ENCODE results near the gene NAA30.

Gene NAA30

DNA sequence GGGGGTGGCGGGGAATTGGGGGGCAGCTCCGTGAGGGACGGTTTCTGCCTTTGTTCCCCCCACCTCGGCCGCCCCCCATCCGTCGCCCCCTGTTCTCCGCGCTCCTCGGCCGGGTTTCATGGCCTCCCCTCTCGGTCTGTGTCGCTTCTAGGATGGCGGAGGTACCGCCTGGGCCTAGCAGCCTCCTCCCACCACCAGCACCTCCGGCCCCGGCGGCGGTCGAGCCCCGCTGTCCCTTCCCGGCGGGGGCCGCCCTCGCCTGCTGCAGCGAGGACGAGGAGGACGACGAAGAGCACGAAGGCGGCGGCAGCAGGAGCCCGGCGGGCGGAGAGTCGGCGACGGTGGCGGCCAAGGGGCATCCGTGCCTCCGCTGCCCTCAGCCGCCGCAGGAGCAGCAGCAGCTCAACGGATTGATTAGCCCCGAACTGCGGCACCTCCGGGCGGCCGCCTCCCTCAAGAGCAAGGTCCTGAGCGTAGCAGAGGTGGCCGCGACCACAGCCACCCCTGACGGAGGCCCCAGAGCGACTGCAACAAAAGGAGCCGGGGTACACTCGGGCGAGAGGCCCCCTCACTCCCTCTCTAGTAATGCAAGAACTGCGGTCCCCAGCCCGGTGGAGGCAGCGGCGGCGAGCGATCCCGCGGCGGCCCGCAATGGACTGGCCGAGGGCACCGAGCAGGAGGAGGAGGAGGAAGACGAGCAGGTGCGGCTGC is 575 bp downstream of the NAA30 start:
- no peak for DNase-seq (ENCODE audit: low read depth, low spot score)
- H3K4me3 ChIP-seq (ENCODE audit: low read length), result peak overlapping the region; percentile 73

- no peak for DNase-seq (ENCODE audit: low read depth, low spot score)
- peak overlapping the region; percentile 73 for H3K4me3 ChIP-seq (ENCODE audit: low read length)
Measured at GRCh38 chr14:57391517-57392195, 1.3 kb downstream of the NAA30 start.

DNA sequence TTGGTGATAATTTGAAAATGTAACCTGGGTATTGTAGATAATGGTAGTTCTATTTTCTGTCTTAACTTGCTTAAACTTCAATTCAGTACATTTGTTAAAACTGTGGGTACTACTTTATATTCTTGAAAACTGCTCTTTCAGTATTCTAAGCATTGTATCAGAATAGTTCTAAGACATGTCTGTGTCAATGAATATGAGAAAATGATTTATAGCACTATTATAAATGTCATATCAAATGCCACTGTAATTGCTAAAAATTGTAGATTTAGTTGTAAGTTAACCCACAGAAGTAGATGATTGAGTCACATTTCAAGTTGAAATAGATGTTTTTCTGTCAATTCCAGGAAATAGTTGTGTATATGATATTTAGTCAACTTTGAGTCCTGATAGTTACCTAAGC is 2.4 kb downstream of the NAA30 start:
- no peak overlapping the region for H3K4me3 ChIP-seq (ENCODE audit: low read length)
- no peak for DNase-seq (ENCODE audit: low read depth, low spot score)

GRCh38 chr14:57400556-57401494 is 10.4 kb downstream of the NAA30 start:
- no peak for DNase-seq (ENCODE audit: low read depth, low spot score)

GRCh38 chr14:57401501-57401900 is 11.1 kb downstream of the NAA30 start:
- no peak for DNase-seq (ENCODE audit: low read depth, low spot score)
- H3K4me3 ChIP-seq (ENCODE audit: low read length), result no peak overlapping the region

More at GRCh38 chr14:57400556-57401494, 10.4 kb downstream of the NAA30 start:
- no peak overlapping the region for H3K4me3 ChIP-seq (ENCODE audit: low read length)

DNA sequence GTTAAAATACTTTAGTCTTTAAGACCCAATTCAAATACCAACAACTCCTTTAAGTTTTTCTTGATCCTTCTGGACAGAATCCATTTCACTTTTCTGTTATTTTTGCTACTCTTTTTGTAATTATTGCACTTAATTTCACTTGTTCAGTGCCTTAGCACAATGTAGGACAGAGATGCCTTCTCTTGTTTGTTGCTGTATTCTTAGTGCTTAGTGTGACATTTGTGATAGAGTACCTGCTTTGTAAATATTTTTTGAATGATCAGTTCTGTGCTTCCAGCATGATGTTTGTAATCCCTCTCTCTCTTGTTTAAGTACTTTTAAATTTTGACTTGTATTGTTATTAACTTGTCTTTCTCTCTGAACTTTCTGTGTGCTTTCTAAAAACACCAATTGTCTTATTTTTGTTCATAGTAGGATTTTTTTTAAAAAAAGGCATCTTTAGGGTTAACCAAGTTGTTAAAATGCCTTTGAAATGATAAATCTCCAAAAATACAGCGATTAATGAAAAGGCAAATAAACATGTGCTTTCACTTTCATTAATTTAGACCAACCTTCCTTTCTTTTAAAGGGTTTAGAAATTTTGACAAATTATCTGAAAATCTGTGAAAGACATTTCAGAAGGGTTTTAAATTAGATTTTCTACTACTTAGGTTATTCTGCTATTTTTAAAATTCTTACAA is 11.9 kb downstream of the NAA30 start:
- H3K4me3 ChIP-seq (ENCODE audit: low read length), result no peak overlapping the region
- DNase-seq (ENCODE audit: low read depth, low spot score), result no peak

DNA sequence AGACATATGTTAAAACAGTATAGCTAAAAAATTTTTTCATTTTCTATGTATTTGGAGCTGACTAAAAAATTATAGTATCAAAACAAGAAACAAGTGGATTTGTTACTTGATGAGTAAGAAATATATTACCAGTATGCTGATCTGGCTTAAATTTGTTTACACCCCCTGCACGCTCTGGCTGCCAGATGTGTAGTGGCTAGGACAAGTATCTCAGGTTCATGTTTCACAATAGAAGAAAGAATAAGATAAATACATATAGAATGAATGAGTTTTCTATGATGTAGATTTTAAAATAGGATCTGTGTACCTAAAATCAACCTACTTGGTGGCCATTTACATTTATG is 13.1 kb downstream of the NAA30 start:
- DNase-seq (ENCODE audit: low read depth, low spot score), result no peak
- H3K4me3 ChIP-seq (ENCODE audit: low read length), result no peak overlapping the region

DNA sequence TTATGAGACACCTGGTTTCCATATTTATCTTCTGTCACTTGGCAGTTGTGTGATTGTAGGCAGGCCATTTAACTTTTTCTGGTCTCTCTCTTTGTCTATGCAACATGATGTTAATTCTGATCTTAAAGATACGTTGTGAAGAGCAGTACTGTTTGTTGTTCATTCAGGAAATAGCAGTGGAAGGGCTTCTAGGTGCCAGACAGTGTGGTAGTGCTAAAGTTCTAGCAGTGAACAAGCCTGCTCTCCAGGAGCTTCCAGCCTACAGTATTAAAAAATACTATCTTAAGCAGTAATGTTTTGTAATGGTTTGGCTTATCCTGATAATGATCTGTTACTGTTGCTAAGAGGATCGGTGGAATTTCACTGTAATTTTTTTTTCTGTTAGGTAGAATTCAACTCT is 15.2 kb downstream of the NAA30 start:
- no peak overlapping the region for H3K4me3 ChIP-seq (ENCODE audit: low read length)
- no peak for DNase-seq (ENCODE audit: low read depth, low spot score)

DNA sequence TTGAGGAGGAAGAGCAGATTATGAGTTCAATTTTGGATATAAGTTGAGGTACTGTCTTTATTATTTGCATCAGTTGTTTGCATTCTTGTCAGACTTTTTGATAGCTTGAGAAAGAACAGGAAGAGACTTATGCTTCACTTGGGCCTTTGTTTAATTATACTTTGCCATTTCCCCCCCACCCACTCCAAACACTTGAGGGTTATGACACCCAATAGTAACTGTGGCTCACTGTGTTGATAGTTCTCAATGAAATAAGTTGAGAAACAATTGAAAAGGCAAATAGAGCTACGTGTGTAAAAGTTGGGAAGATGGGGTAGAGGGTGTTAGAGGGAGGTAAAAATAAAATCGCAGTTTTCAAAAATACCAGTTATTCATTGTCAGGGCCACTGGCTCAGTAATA is 17.7 kb downstream of the NAA30 start:
- no peak for DNase-seq (ENCODE audit: low read depth, low spot score)
- no peak overlapping the region for H3K4me3 ChIP-seq (ENCODE audit: low read length)

- no peak for DNase-seq (ENCODE audit: low read depth, low spot score)
- H3K4me3 ChIP-seq (ENCODE audit: low read length), result no peak overlapping the region
Measured at GRCh38 chr14:57408634-57409033, 18.2 kb downstream of the NAA30 start.

- no peak for DNase-seq (ENCODE audit: low read depth, low spot score)
- no peak overlapping the region for H3K4me3 ChIP-seq (ENCODE audit: low read length)
Measured at GRCh38 chr14:57412341-57412740, 22.0 kb downstream of the NAA30 start.

GRCh38 chr14:57413849-57414248 is 23.5 kb downstream of the NAA30 start:
- no peak for DNase-seq (ENCODE audit: low read depth, low spot score)
- H3K4me3 ChIP-seq (ENCODE audit: low read length), result no peak overlapping the region

DNA sequence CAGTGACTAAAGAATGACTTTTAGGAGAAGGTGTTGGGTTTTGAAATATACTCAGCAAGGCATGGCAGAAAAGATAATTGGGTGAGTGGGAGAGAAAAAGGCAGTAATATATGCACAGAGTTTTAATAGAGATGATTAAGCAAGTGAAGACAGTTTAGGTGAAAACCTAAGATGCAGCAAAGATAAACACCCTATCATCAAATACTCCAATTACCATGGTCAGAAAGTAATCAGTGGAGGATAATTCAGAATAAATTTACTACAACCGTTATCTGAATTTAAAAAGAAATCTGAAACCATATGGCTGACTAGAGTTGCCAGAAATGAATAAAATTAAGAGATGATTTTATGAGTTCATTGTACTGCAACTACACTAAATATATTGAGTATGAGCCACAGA is 26.8 kb downstream of the NAA30 start:
- DNase-seq (ENCODE audit: low read depth, low spot score), result no peak
- H3K4me3 ChIP-seq (ENCODE audit: low read length), result no peak overlapping the region

DNA sequence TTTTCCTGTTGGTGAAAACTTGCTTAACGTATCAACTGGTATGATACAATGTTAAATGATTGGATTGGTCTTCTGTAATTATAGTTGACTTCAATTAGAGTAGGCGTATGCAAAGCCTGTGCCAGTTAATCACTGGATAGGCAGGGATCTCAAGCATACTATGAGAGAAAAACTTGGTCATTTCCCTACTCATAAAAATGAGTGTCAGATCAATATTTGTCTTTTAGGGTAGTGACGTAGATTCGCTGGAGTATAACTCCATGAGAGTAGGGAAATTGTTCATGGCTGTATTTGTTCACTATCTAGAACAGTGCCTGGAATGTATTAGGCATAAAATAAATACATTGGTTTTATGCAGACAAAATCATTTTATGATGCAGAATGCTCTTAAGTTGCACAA is 28.6 kb downstream of the NAA30 start:
- no peak overlapping the region for H3K4me3 ChIP-seq (ENCODE audit: low read length)
- no peak for DNase-seq (ENCODE audit: low read depth, low spot score)

- DNase-seq (ENCODE audit: low read depth, low spot score), result no peak
- no peak overlapping the region for H3K4me3 ChIP-seq (ENCODE audit: low read length)
Measured at GRCh38 chr14:57420033-57420432, 29.6 kb downstream of the NAA30 start.

- no peak overlapping the region for H3K4me3 ChIP-seq (ENCODE audit: low read length)
- DNase-seq (ENCODE audit: low read depth, low spot score), result no peak
Measured at GRCh38 chr14:57420986-57421385, 30.6 kb downstream of the NAA30 start.

DNA sequence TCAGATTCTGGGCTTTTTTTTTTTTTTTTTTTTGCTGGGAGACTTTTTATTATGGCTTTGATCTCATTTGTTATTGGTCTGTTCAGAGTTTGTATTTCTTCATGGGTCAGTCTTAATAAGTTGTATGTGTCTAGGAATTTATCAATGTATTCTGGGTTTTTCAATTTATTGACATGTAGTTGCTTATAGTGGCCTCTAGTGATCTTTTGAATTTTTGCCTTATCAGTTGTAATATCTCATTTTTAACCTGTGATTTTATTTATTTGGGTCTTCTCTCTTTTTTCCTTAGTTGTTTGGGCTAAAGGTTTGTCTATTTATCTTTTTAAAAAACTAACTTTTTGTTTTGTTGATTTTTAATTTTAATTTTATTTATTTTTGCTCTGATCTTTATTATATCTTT is 45.5 kb downstream of the NAA30 start:
- no peak overlapping the region for H3K4me3 ChIP-seq (ENCODE audit: low read length)
- no peak for DNase-seq (ENCODE audit: low read depth, low spot score)

DNA sequence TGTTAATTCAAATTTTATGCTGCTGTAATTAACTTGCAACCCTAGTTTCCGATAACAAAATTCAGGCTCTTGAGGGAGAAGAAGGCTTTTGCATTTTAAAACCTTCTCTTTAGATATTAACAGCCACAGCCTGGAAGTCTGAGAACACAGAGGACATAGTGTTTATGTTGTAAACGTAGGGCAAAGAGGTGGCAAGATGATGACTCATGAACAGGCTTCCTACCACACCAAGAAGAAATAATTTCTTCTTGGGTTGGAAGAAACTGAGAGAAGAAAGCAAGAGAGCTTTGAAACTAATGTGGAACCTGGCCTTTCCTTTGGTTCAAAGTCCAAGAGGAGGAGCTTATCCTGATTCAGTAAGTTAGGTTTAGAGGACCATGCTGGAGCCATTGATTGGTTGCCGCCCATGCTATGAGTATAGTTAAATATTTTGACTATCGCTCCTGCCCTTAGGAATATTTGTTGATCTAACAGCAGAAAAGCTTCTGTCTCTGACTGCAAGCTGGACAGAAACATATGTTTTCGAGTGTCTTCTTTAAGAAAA is 71.5 kb downstream of the NAA30 start:
- no peak overlapping the region for H3K4me3 ChIP-seq (ENCODE audit: low read length)
- DNase-seq (ENCODE audit: low read depth, low spot score), result no peak

- DNase-seq (ENCODE audit: low read depth, low spot score), result no peak
- no peak overlapping the region for H3K4me3 ChIP-seq (ENCODE audit: low read length)
Measured at GRCh38 chr14:57462551-57462950, 72.2 kb downstream of the NAA30 start.
